OCI-LY3 (cell line): ENCODE measurements around the gene ATIC.

Source experiments
- H2AFZ ChIP-seq: fragments of 200-600, 300-600 bp; shearing (Covaris generic); 2 replicates; pipeline ENCODE4 v1.6.0; 2014; ENCODE audit warnings: antibody characterized with exemption, low read depth, low read length
- H3K27ac ChIP-seq: fragments of 200-600, 300-600 bp; sonication (generic); 2 replicates; pipeline ENCODE4 v1.5.1; 2014; ENCODE audit warnings: mild to moderate bottlenecking, low read length, moderate library complexity, mixed read lengths
- H3K27me3 ChIP-seq: fragments of 200-600, 300-600 bp; sonication (generic); 2 replicates; pipeline ENCODE4 v1.6.1; 2014; ENCODE audit warnings: low read depth, low read length, mixed read lengths
- H3K36me3 ChIP-seq: fragments of 200-600, 300-600 bp; sonication (generic); replicated peaks from 2 replicates; pipeline ENCODE3; 2014; ENCODE audit warnings: low read depth, low read length, mixed read lengths
- H3K4me1 ChIP-seq: fragments of 300-600, 200-600 bp; sonication (generic); 2 replicates; pipeline ENCODE4 v1.6.1; 2014; ENCODE audit warnings: low read length, mixed read lengths
- H3K4me2 ChIP-seq: fragments of 200-600, 300-600 bp; sonication (generic); 2 replicates; pipeline ENCODE4 v1.6.1; 2014; ENCODE audit warnings: low read length, mixed read lengths
- H3K4me3 ChIP-seq: fragments of 300-600, 200-600 bp; sonication (generic); 2 replicates; pipeline ENCODE4 v1.5.1; 2014; ENCODE audit warnings: antibody characterized with exemption, mild to moderate bottlenecking, low read length, moderate library complexity
- H3K79me2 ChIP-seq: fragments of 300-600, 200-600 bp; shearing (Covaris generic); 2 replicates; pipeline ENCODE4 v1.6.1; 2014; ENCODE audit warnings: mild to moderate bottlenecking, low read length, mixed read lengths
- H3K9ac ChIP-seq: fragments of 300-600, 200-600 bp; shearing (Covaris generic); 2 replicates; pipeline ENCODE4 v1.6.0; 2014; ENCODE audit warnings: mild to moderate bottlenecking, low read length, moderate library complexity
- H3K9me3 ChIP-seq: fragments of 200-600, 300-600 bp; shearing (Covaris generic); 2 replicates; pipeline ENCODE4 v1.6.1; 2014; ENCODE audit warnings: low read length, mixed read lengths; ENCODE audit not compliant: insufficient read depth
- H4K20me1 ChIP-seq: fragments of 200-600, 300-600 bp; sonication (generic); 2 replicates; pipeline ENCODE4 v1.6.1; 2016; ENCODE audit warnings: low read length, mixed read lengths; ENCODE audit not compliant: insufficient read depth
- EZH2phosphoT487 ChIP-seq: fragments of 200-600 bp; shearing (Covaris generic); IDR thresholded peaks from 2 replicates; pipeline ENCODE4 v1.6.1; 2018; ENCODE audit warnings: antibody characterized with exemption, mixed run types, low read depth
- TF ChIP-seq, protein P1 (sequence below): fragments of 200-600, 300-600 bp; sonication (generic); IDR thresholded peaks from 2 replicates; pipeline ENCODE4 v1.5.1; 2014; ENCODE audit warnings: antibody characterized with exemption, low read length, low read depth

ATIC gene

DNA sequence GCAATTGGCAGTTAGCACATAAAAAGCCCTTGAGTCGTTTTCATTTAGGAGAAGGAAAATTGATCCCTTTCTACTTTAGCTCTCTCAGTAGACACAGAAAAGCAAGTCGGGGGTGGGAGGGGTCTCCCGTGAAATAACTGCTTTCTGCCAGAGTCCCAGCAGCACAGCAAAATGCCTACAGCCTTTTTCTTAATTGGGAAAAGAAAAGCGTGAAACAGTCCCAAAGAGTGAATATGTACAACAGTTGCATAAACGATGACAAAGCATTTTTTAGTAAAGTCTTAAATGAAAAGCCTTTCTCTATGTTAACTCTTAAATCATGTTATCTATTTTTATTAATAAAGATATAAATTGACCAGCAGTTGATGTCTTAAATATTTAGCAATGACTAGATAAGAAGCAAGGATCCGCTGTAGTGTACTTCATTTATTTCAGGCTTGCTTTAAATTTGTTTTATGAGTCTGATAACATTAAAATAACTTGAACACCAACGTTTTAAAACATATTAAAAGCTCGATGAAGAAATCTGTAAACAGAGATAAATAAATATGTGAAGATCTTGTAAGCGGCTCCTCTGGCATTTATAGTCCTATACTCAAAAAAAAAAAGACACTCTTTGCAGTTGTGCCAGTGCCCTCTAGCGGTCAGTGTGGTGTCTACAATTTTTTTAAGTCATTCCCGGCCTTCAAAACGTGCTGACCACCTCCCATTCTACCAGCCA lies 42.3 kb upstream of the ATIC start:
- TF ChIP-seq, protein P1, sequence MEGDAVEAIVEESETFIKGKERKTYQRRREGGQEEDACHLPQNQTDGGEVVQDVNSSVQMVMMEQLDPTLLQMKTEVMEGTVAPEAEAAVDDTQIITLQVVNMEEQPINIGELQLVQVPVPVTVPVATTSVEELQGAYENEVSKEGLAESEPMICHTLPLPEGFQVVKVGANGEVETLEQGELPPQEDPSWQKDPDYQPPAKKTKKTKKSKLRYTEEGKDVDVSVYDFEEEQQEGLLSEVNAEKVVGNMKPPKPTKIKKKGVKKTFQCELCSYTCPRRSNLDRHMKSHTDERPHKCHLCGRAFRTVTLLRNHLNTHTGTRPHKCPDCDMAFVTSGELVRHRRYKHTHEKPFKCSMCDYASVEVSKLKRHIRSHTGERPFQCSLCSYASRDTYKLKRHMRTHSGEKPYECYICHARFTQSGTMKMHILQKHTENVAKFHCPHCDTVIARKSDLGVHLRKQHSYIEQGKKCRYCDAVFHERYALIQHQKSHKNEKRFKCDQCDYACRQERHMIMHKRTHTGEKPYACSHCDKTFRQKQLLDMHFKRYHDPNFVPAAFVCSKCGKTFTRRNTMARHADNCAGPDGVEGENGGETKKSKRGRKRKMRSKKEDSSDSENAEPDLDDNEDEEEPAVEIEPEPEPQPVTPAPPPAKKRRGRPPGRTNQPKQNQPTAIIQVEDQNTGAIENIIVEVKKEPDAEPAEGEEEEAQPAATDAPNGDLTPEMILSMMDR = peak; percentile 68
- no peak for TF ChIP-seq EZH2phosphoT487
- peak overlapping the region; percentile 47; the same call in 1 of the 2 replicates for H3K4me3 ChIP-seq
- no peak overlapping the region; the same call in 1 of the 2 replicates for H3K9ac ChIP-seq
- H3K4me1 ChIP-seq = no peaks in the 10 kb centered on the region
- H3K27me3 ChIP-seq = no peaks in the 10 kb centered on the region
- H3K9me3 ChIP-seq = no peaks in the 10 kb centered on the region
- H3K36me3 ChIP-seq = no peaks in the 10 kb centered on the region
- H3K79me2 ChIP-seq = no peaks in the 10 kb centered on the region
- H2AFZ ChIP-seq = peak overlapping the region; percentile 75; the same call in 1 of the 2 replicates
- H4K20me1 ChIP-seq = no peaks in the 10 kb centered on the region
- peak overlapping the region; percentile 55 for H3K4me2 ChIP-seq
- H3K27ac ChIP-seq = no peak overlapping the region

DNA sequence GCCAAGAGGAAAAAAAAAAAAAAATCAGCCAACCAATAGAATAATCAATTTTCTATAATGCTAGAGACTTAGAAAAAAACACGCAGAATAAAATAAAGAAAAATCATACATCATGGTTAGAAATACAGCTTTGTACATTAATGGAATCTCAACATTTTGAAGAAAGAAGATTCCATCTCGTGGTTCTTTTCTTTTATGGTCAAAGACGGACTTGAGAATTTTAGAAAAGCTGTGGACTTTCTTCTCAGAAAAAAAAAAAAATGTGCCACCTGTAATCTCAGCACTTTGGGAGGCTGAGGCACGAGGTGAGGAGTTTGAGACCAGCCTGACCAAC lies 41.8 kb upstream of the ATIC start:
- TF ChIP-seq, protein P1 = no peak
- no peak for TF ChIP-seq EZH2phosphoT487
- no peak overlapping the region for H3K4me3 ChIP-seq
- no peaks in the 10 kb centered on the region for H3K4me1 ChIP-seq
- peak overlapping the region; percentile 55; the same call in 1 of the 2 replicates for H3K4me2 ChIP-seq
- no peaks in the 10 kb centered on the region for H3K27me3 ChIP-seq
- H3K79me2 ChIP-seq = no peaks in the 10 kb centered on the region
- H3K36me3 ChIP-seq = no peaks in the 10 kb centered on the region
- H3K9ac ChIP-seq = no peak overlapping the region
- H4K20me1 ChIP-seq = no peaks in the 10 kb centered on the region
- no peak overlapping the region for H3K27ac ChIP-seq
- no peak overlapping the region for H2AFZ ChIP-seq
- no peaks in the 10 kb centered on the region for H3K9me3 ChIP-seq

DNA sequence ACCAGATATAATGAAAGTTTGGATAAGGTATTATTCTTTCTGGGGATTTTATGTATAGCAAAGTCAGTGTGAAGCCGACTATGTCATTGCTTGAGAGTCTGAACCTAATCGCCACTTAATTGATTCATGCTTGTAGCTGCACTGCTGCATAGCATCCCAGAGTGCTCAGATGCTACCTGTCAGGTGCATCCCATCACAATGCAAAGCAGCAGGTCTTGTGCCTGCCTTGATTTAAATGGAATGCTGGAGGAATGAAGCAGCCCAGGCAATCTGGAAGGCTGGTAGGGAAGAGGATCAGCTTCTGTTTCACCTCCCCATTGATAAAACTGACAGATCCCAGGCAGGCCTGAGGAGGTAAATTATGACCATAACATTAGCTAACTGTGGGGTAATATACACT lies 40.4 kb upstream of the ATIC start:
- no peak overlapping the region for H3K4me3 ChIP-seq
- no peaks in the 10 kb centered on the region for H3K9me3 ChIP-seq
- H3K4me2 ChIP-seq = no peak overlapping the region
- no peaks in the 10 kb centered on the region for H3K4me1 ChIP-seq
- H3K27me3 ChIP-seq = no peaks in the 10 kb centered on the region
- H2AFZ ChIP-seq = no peak overlapping the region
- H3K79me2 ChIP-seq = no peaks in the 10 kb centered on the region
- TF ChIP-seq, protein P1 = no peak
- TF ChIP-seq EZH2phosphoT487 = no peak
- H3K36me3 ChIP-seq = no peaks in the 10 kb centered on the region
- no peak overlapping the region for H3K9ac ChIP-seq
- H4K20me1 ChIP-seq = no peaks in the 10 kb centered on the region
- H3K27ac ChIP-seq = no peak overlapping the region

DNA sequence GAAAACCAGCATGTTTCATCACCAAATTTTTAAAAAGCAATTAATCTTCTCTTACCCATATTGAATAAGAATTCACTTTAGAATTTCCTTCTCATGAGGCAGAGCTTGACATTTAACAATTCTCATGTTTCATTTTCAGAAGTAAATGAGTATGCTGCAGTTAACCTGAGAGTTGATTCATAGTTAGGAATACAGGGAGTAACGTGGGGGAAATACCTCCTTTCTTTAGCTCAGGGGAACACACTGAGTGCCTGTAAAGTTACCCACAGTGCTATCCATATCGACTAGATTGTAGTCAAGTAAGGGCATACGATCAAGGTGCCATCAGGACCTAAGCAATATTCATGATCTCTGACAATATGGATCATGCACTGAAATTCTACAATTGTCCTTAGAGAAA lies 38.9 kb upstream of the ATIC start:
- no peak overlapping the region for H3K9ac ChIP-seq
- no peak overlapping the region for H3K4me2 ChIP-seq
- H3K4me3 ChIP-seq = no peak overlapping the region
- H3K27me3 ChIP-seq = no peaks in the 10 kb centered on the region
- H3K36me3 ChIP-seq = no peaks in the 10 kb centered on the region
- H3K79me2 ChIP-seq = no peaks in the 10 kb centered on the region
- TF ChIP-seq, protein P1 = no peak
- TF ChIP-seq EZH2phosphoT487 = no peak
- no peaks in the 10 kb centered on the region for H3K9me3 ChIP-seq
- H3K4me1 ChIP-seq = no peaks in the 10 kb centered on the region
- H3K27ac ChIP-seq = no peak overlapping the region
- H4K20me1 ChIP-seq = no peaks in the 10 kb centered on the region
- no peak overlapping the region for H2AFZ ChIP-seq
